CD4-positive, alpha-beta T cell treated with Interleukin-17A for 1 hour (primary cell): Measurements from ENCODE around the gene PYROXD2.
A peak's percentile ranks its signal among the peaks of the same experiment; 100 is the strongest.

Experiments used
- DNase-seq: peaks from one replicate; pipeline ENCODE4 v3.0.0-alpha.2; 2020

Gene PYROXD2

GRCh38 chr10:98414932-98415730 is at the start of gene PYROXD2:
Gene PYROXD2, minus strand, starts transcription at chr10:98415182. Its CDS starts 47 bp downstream, at chr10:98415135.
- peak; percentile 67 for DNase-seq

- no peak for DNase-seq
Observed at GRCh38 chr10:98463976-98464754, 49.2 kb upstream of the PYROXD2 start.

- no peak for DNase-seq
Observed at GRCh38 chr10:98463016-98463415, 48.0 kb upstream of the PYROXD2 start.

- DNase-seq: no peak
Observed at GRCh38 chr10:98461500-98461842, 46.5 kb upstream of the PYROXD2 start.

- DNase-seq: no peak
Observed at GRCh38 chr10:98460837-98461499, 46.0 kb upstream of the PYROXD2 start.

- DNase-seq: no peak
Observed at GRCh38 chr10:98458809-98459784, 44.1 kb upstream of the PYROXD2 start.

GRCh38 chr10:98457721-98458120 is 42.7 kb upstream of the PYROXD2 start:
- no peak for DNase-seq

- DNase-seq: no peak
Observed at GRCh38 chr10:98456686-98457482, 41.9 kb upstream of the PYROXD2 start.

GRCh38 chr10:98456043-98456570 is 41.1 kb upstream of the PYROXD2 start:
- no peak for DNase-seq

GRCh38 chr10:98453729-98454128 is 38.7 kb upstream of the PYROXD2 start:
- no peak for DNase-seq

GRCh38 chr10:98450618-98451017 is 35.6 kb upstream of the PYROXD2 start:
- no peak for DNase-seq

- DNase-seq: no peak
Observed at GRCh38 chr10:98449287-98449686, 34.3 kb upstream of the PYROXD2 start.

GRCh38 chr10:98446661-98447221 is 31.8 kb upstream of the PYROXD2 start, which contains the start of gene HPS1:
Gene HPS1, minus strand, starts transcription at chr10:98446935. Its CDS starts 3,695 bp downstream, at chr10:98443240.
- peak; percentile 78 for DNase-seq

GRCh38 chr10:98446151-98446660 is 31.2 kb upstream of the PYROXD2 start:
- DNase-seq: peak; percentile 36

- DNase-seq: no peak
Observed at GRCh38 chr10:98445200-98445812, 30.3 kb upstream of the PYROXD2 start.

- no peak for DNase-seq
Observed at GRCh38 chr10:98444314-98445006, 29.5 kb upstream of the PYROXD2 start.

GRCh38 chr10:98438715-98439114 is 23.7 kb upstream of the PYROXD2 start:
- DNase-seq: no peak

GRCh38 chr10:98436704-98437103 is 21.7 kb upstream of the PYROXD2 start:
- DNase-seq: no peak

- no peak for DNase-seq
Observed at GRCh38 chr10:98435178-98435577, 20.2 kb upstream of the PYROXD2 start.
